ENCODE data around the gene TMPRSS7. TPM values are rescaled to one million over a fixed set of nuclear protein-coding genes. Genes with fewer than 3 reads are reported as not detected.

The TMPRSS7 gene
- total RNA-seq, 2 donors from 2014 or later = not detected

GRCh38 chr3:111993038-111993437 is 41.5 kb upstream of the TMPRSS7 start:
- Histone ChIP-seq H3K27me3 (ENCODE audit: control insufficient read depth, insufficient read depth, low read length, poor library complexity, severe bottlenecking) (no peaks in the 10 kb centered on the region), H3K9ac (ENCODE audit: extremely low read depth, low read length, poor library complexity, severe bottlenecking) (no peak overlapping the region), H3K4me1 (ENCODE audit: control insufficient read depth, insufficient read depth, low read length) (no peaks in the 10 kb centered on the region), H3K27ac (ENCODE audit: low read depth, low read length) (no peak overlapping the region), H3K9me3 (ENCODE audit: control insufficient read depth, low read length) (no peaks in the 10 kb centered on the region), H3K4me3 (ENCODE audit: low read length) (no peak overlapping the region), H3K36me3 (ENCODE audit: control insufficient read depth, insufficient read depth, low read length) (peaks cover 17% of the 10 kb centered on the region)
- Mint-ChIP-seq H3K27ac (no peak overlapping the region), H3K36me3 (ENCODE audit: low read depth) (peaks cover 7% of the 10 kb centered on the region), H3K4me1 (no peaks in the 10 kb centered on the region), H3K4me3 (no peak overlapping the region), H3K9me3 (no peaks in the 10 kb centered on the region), H3K27me3 (ENCODE audit: insufficient read depth) (peaks cover 7% of the 10 kb centered on the region)
- no peak for DNase-seq
- WGBS, 2 experiments (ENCODE audit: insufficient coverage in 1 of 2, insufficient read length in 1 of 2) = 83 to 92% methylated on average over 1 to 2 of the region's 2 CpGs
- no peak for TF ChIP-seq CTCF (conservative IDR thresholded peaks at IDR 0.05)

- WGBS, 2 experiments (ENCODE audit: insufficient coverage in 1 of 2, insufficient read length in 1 of 2) = 3 to 4% methylated on average over 7 to 30 of the region's 30 CpGs
- DNase-seq = peak; percentile 86
- Mint-ChIP-seq H3K27me3 (ENCODE audit: insufficient read depth) (peaks cover 38% of the 10 kb centered on the region), H3K9me3 (no peaks in the 10 kb centered on the region), H3K27ac (peak within 1 kb of the TSS; percentile 49), H3K4me3 (peak within 1 kb of the TSS; percentile 74), H3K36me3 (ENCODE audit: low read depth) (no peaks in the 10 kb centered on the region), H3K4me1 (peaks cover 11% of the 10 kb centered on the region)
- peak within 1 kb of the TSS; percentile 9 for H3K9ac ChIP-seq (ENCODE audit: extremely low read depth, low read length, poor library complexity, severe bottlenecking)
- H3K27ac ChIP-seq (ENCODE audit: low read depth, low read length) = peak within 1 kb of the TSS; percentile 97
- H3K4me1 ChIP-seq (ENCODE audit: control insufficient read depth, insufficient read depth, low read length) = peaks cover 6% of the 10 kb centered on the region
- no peaks in the 10 kb centered on the region for H3K9me3 ChIP-seq (ENCODE audit: control insufficient read depth, low read length)
- peak within 1 kb of the TSS; percentile 81 for H3K4me3 ChIP-seq (ENCODE audit: low read length)
- no peaks in the 10 kb centered on the region for H3K36me3 ChIP-seq (ENCODE audit: control insufficient read depth, insufficient read depth, low read length)
- peaks cover 10% of the 10 kb centered on the region for H3K27me3 ChIP-seq (ENCODE audit: control insufficient read depth, insufficient read depth, low read length, poor library complexity, severe bottlenecking)
- no peak for TF ChIP-seq CTCF (conservative IDR thresholded peaks at IDR 0.05)
Observed at GRCh38 chr3:111998636-111999483, 35.7 kb upstream of the TMPRSS7 start, which contains the start of gene TAGLN3. TAGLN3 (plus strand) TSS chr3:111998922; CDS start chr3:111999423, 501 bp downstream.

- no peak for TF ChIP-seq CTCF (conservative IDR thresholded peaks at IDR 0.05)
- peak overlapping the region; percentile 74 for H3K4me3 Mint-ChIP-seq
- H3K9me3 ChIP-seq (ENCODE audit: control insufficient read depth, low read length) = no peaks in the 10 kb centered on the region
- no peaks in the 10 kb centered on the region for H3K36me3 ChIP-seq (ENCODE audit: control insufficient read depth, insufficient read depth, low read length)
- no peaks in the 10 kb centered on the region for H3K36me3 Mint-ChIP-seq (ENCODE audit: low read depth)
- H3K27ac ChIP-seq (ENCODE audit: low read depth, low read length) = peak overlapping the region; percentile 97
- no peaks in the 10 kb centered on the region for H3K9me3 Mint-ChIP-seq
- peaks cover 38% of the 10 kb centered on the region for H3K27me3 Mint-ChIP-seq (ENCODE audit: insufficient read depth)
- WGBS, 2 experiments (ENCODE audit: insufficient coverage in 1 of 2, insufficient read length in 1 of 2) = 5 to 17% methylated on average over 10 to 19 of the region's 19 CpGs
- H3K4me3 ChIP-seq (ENCODE audit: low read length) = peak overlapping the region; percentile 81
- DNase-seq = no peak
- H3K27ac Mint-ChIP-seq = peak overlapping the region; percentile 49
- peak overlapping the region; percentile 9 for H3K9ac ChIP-seq (ENCODE audit: extremely low read depth, low read length, poor library complexity, severe bottlenecking)
- peaks cover 11% of the 10 kb centered on the region for H3K4me1 Mint-ChIP-seq
- H3K27me3 ChIP-seq (ENCODE audit: control insufficient read depth, insufficient read depth, low read length, poor library complexity, severe bottlenecking) = peaks cover 10% of the 10 kb centered on the region
- H3K4me1 ChIP-seq (ENCODE audit: control insufficient read depth, insufficient read depth, low read length) = peaks cover 6% of the 10 kb centered on the region
Observed at GRCh38 chr3:111999484-112000324, 34.8 kb upstream of the TMPRSS7 start.

Measured in endodermal cell (in vitro differentiated cells).